Keratinocyte (primary cell): ENCODE data around the gene CEP57L1.

ENCODE experiments used
- EZH2 ChIP-seq: IDR thresholded peaks from one replicate; pipeline ENCODE4 v1.6.1; 2012; ENCODE audit warnings: inconsistent platforms, mild to moderate bottlenecking, low read length, moderate library complexity
- TF ChIP-seq, protein P1 (sequence below), 3 experiments: IDR thresholded peaks in 1 of 3; conservative IDR thresholded peaks in 1 of 3; optimal IDR thresholded peaks in 1 of 3; 2 replicates in 2 of 3; 3 replicates in 1 of 3; pipeline versions ENCODE3 to v1.5.1; 2011; ENCODE audit warnings: low read length in 3 of 3, mild to moderate bottlenecking in 3 of 3, moderate library complexity in 2 of 3, control low read depth in 1 of 3, inconsistent platforms in 1 of 3; ENCODE audit not compliant: insufficient read depth in 2 of 3; ENCODE audit errors: extremely low read depth in 1 of 3

DNA sequence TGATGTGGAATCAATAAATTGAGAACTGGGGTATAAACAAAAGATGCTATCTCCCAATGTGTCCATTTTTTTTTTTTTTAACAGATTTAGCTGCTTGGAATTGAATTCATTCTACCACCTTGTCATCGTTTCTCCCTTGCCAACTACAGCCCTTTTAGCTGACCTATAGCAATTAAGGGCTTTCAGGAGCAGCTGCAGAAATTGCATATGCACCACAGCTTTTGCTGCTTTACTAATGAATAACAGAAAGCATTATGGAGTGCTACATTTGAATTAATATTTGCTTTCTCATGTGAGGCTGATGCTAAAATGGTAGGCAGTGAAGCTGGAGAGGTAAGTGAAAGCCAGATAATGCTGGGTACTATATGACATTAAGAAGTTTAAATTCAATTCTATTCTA is 6.3 kb upstream of the CEP57L1 start:
- TF ChIP-seq, protein P1, sequence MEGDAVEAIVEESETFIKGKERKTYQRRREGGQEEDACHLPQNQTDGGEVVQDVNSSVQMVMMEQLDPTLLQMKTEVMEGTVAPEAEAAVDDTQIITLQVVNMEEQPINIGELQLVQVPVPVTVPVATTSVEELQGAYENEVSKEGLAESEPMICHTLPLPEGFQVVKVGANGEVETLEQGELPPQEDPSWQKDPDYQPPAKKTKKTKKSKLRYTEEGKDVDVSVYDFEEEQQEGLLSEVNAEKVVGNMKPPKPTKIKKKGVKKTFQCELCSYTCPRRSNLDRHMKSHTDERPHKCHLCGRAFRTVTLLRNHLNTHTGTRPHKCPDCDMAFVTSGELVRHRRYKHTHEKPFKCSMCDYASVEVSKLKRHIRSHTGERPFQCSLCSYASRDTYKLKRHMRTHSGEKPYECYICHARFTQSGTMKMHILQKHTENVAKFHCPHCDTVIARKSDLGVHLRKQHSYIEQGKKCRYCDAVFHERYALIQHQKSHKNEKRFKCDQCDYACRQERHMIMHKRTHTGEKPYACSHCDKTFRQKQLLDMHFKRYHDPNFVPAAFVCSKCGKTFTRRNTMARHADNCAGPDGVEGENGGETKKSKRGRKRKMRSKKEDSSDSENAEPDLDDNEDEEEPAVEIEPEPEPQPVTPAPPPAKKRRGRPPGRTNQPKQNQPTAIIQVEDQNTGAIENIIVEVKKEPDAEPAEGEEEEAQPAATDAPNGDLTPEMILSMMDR (optimal IDR thresholded peaks at IDR 0.05 in 1 of 3, IDR thresholded peaks at IDR 0.05 in 1 of 3, conservative IDR thresholded peaks at IDR 0.05 in 1 of 3; ENCODE audit: extremely low read depth in 1 of 3, insufficient read depth in 2 of 3, low read length in 3 of 3) = no peak
- no peak for TF ChIP-seq EZH2
